ENCODE results near the gene CACNA1G.

DNA sequence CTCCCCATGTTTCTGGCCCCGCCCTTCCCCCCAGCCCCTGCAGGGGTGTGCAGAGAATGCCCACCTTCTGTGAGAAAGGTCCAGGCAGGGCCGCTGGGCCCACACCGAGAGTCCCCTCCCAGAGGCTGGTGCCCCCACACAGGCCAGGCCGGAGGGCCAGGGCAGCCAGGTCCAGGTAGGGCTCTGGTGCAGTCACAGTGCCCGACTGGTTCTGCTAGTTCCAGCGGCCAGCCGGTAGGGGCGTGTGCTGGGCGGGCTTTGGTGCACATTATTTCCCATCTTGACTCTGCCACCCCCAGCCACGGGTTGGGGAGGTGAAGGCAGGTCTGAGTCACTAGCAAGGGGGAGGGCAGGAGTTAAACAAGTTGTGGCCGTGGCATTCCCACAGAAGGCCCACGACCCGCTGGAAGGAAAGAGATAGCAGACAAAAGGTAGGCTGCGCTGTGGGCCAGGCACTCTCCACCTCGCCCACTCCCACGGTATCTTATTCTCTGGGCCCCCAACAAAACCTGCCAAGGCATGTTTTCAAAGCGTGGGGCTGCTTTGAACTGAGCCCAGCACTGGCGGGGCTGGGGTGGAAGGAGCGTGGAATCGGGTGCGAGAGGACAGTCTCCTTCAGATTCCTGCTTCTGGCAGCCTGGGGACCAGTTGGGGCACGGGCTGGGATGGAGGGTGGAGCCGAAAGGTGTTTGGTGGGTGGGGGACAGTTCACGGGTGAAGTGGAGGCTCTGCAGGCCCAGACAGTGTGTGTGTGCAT lies 26.1 kb upstream of the CACNA1G start:
- TF ChIP-seq, protein P1, sequence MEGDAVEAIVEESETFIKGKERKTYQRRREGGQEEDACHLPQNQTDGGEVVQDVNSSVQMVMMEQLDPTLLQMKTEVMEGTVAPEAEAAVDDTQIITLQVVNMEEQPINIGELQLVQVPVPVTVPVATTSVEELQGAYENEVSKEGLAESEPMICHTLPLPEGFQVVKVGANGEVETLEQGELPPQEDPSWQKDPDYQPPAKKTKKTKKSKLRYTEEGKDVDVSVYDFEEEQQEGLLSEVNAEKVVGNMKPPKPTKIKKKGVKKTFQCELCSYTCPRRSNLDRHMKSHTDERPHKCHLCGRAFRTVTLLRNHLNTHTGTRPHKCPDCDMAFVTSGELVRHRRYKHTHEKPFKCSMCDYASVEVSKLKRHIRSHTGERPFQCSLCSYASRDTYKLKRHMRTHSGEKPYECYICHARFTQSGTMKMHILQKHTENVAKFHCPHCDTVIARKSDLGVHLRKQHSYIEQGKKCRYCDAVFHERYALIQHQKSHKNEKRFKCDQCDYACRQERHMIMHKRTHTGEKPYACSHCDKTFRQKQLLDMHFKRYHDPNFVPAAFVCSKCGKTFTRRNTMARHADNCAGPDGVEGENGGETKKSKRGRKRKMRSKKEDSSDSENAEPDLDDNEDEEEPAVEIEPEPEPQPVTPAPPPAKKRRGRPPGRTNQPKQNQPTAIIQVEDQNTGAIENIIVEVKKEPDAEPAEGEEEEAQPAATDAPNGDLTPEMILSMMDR (IDR thresholded peaks at IDR 0.05), result no peak
- no peak for TF ChIP-seq POLR2A (IDR thresholded peaks at IDR 0.05)

Data from right lobe of liver (tissue), 4 donors.